ENCODE data around the gene OTUD6A. TPM values are rescaled to one million over a fixed set of nuclear protein-coding genes. Genes with fewer than 3 reads are reported as not detected.

OTUD6A gene
- total RNA-seq (ENCODE audit: insufficient read depth, low replicate concordance) = not detected

GRCh38 chrX:70062076-70062475 lies at the start of gene OTUD6A:
Gene OTUD6A, plus strand, starts transcription at chrX:70062457. Its CDS starts 68 bp downstream, at chrX:70062525.
- DNase-seq (ENCODE audit: low spot score) = no peak

DNA sequence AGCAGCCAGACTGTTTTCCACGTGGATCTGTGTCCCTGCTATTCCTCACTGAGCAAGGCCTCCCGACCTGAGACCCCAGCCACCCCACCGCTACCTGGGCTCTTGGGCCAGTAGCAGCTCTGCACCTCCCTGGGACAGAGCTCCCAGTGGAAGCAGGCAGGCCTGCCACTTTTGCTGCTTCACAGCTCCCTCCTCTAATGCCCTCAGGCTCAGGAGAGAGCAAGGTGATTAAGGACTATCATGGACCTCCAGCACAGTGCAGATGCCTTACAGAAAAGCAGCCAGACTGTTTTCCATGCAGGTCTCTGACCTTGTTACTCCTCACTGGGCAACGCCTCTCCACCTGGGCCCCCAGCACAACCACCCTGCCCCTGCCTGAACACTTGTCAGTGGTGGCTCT lies 49.5 kb upstream of the OTUD6A start:
- DNase-seq (ENCODE audit: low spot score) = no peak

GRCh38 chrX:70013466-70014381 lies 48.5 kb upstream of the OTUD6A start:
- peak; percentile 51 for DNase-seq (ENCODE audit: low spot score)

DNA sequence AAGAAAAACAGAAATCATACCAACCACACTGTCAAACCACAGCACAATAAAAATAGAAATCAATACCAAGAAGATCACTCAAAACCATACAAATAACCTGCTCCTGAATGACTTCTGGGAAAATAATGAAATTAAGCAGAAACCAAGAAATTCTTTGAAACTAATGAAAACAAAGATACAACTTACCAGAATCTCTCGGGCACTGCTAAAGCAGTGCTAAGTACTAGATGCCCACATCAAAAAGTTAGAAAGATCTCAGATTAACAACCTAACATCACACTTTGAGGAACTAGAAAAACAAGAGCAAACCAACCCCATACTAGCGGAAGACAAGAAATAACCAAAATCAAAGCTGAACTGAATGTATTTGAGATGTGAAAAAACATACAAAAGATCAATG lies 45.7 kb upstream of the OTUD6A start:
- DNase-seq (ENCODE audit: low spot score) = no peak

DNA sequence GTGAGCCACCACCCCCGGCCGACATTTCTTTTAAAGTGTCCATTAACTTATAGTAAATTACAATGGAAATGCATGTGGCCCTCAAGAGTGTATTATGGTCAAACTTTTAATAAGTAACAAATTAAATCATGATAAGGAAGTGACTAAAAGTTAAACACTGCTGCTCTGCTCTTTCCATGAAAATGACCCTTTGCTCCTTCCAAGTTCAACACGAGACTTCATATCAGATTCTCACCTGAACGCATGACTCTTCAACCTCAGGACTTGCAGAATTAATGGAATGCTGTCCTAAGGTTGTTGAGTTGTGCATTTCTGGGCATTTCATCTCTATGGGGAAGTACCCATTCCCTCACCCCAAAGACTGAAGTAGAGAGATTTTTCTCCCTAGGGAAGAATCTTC lies 39.6 kb upstream of the OTUD6A start:
- DNase-seq (ENCODE audit: low spot score) = no peak

- peak; percentile 84 for DNase-seq (ENCODE audit: low spot score)
These were observed 36.8 kb upstream of the OTUD6A start for GRCh38 chrX:70025464-70025863.

DNA sequence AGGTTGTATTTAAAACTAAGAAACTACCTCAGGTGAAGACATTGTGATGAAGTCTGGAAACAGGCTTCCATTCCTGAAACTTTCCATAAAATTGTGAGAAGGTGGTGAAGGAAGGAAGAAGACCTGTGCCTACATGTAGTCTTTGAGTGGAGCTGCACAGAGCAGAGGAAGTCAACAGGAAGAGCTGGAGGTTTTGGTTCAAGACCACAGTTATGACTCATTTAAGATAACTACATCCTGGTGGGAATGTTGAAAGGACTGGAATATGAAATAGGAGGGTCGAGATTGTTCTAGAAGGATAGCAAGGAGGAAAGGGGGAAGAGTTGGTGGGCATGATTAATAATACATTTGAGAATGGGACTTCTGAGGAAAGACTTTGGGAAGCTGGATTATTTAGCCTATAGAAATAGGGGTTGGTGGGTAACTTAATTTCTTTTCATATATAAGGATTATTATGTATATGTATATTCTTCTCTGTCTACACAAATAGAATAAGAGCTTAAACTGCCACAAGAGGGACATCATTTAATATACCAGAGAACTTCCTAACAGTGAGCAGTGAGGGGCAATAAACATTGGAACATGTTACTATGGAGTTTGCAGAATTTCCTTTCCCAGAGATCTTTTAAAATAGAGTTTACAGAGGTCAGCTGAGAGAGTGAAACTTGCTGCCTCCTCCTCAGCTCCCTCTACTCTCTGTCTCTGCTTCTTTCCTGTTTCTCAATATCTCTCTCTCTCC lies 36.0 kb upstream of the OTUD6A start:
- no peak for DNase-seq (ENCODE audit: low spot score)

DNA sequence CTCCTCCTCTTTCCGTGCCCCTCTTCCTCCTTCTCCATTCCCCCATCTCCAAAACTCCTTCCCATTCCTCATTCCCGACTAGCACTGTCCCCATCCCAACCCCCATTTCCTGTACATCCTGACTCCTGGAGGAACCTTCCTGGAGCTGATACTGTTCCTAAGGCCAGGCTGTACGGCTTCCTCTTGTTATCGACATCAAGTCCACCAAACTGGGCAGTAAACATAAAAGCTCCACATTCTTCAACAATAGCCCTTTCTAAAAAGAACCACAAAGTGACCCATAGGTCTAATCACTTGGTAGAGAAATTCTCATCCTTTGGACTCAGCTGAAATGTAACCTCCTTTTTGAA lies 35.4 kb upstream of the OTUD6A start:
- no peak for DNase-seq (ENCODE audit: low spot score)

DNA sequence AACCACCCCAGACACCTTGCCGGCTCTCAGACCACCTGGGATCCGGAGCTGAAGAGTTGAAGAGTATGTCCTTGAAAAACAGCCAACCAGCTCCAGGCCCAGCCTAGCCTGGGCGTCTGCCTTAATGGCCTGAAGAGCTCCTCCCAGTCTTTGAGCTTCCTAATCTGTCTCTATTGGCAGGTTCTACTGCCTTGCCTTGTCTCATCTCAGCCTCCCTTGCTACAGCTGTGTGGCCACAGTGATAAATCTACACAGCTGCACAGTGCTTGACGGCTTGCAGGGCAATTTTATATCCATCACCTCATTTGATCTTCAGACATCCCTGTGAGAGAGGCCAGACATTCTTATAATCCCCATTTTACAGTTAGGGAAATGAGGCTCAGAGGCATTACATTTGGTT lies 32.4 kb upstream of the OTUD6A start:
- DNase-seq (ENCODE audit: low spot score) = peak; percentile 82

DNA sequence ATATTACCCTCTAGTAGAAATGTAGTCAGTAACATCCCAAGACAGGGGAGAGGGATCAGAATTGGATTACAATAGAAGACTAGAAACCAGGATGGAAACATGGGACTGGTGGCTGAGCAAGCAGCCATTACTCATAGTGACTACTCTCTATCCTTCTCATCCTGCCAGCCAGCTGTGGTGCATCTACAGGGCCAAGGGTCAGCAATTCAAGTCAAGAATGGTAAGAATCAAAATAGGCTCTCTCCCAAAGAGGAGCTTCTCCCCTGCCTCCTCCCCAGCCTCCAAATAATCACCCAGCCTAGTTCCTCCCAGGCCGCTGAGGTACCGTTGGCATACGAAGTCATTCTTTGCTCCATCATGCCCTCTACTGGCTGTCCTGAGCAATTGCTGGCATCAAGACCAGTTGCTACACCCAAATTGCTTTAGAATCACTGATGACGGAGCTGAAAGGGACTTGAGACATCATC lies 31.9 kb upstream of the OTUD6A start:
- peak; percentile 56 for DNase-seq (ENCODE audit: low spot score)

GRCh38 chrX:70032792-70033191 lies 29.5 kb upstream of the OTUD6A start:
- peak; percentile 55 for DNase-seq (ENCODE audit: low spot score)

DNA sequence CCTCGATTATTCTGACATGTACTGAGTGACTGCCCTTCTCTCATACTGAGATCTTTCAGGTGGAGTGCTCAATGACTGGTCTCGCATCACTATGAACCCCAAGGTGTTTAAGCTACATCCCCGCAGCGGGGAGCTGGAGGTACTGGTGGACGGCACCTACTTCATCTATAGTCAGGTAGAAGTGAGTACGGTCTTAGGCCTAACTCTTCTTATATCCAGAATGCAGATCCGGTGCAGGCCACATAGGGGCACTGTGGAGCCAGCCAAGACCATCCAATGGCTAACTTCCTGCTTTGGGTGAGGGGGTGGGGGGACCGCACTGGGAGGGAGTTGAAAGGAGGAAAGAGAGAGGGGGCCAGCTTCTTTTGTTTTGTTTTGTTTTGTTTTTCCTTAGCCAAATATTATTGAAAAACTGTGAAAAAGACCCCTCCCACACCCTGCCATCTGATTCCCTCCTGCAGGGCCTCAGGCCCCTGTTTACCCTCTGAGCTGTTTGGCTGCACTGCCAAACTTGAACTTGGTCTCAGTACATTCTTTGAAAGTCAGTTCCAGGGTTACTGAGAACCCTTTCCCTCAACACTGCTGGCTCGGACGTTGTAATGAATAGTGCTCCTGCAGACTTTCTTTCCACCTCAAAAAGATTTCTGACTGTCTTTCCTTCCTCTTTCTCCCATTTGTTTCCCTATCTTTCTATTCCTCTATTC lies 28.8 kb upstream of the OTUD6A start:
- no peak for DNase-seq (ENCODE audit: low spot score)

DNA sequence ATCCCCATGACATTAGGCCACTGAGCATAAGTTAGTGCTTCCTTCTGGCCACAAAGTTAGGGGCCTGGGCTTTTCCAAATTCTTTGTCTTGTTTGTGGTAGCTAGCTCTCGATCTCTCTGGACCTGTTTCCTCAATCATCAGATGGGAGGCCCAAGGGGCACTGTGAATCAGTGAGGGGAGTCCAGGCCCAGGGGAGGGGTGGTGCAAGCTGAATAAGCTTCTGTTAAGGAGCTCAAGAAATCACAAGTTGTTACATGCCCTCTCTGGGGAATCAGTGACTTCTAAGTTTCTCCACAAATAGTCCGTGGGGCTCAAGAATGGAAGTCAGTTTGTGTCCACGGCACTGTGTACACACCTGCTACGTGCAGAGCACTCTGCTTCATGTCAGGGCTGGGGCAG lies 27.6 kb upstream of the OTUD6A start:
- DNase-seq (ENCODE audit: low spot score) = no peak

DNA sequence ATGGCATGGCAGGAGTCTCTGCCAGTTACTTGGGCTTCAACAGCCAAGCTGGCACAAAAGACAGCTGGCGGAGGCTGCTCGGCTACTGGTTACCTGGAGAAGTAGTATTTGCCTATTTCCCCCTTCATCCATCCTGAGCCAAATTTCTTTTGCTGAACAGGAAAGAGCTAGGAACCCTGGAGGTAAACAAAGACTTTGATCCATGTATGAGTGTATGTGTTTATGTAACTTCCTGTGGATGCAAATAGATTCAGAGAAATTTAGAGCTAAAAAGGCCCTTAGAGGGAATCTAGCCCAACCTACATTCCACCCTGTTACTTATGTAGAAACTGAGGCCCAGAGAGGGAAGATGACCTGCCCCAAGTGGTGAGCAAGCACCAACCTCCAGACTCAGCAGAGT lies 23.7 kb upstream of the OTUD6A start:
- DNase-seq (ENCODE audit: low spot score) = no peak

DNA sequence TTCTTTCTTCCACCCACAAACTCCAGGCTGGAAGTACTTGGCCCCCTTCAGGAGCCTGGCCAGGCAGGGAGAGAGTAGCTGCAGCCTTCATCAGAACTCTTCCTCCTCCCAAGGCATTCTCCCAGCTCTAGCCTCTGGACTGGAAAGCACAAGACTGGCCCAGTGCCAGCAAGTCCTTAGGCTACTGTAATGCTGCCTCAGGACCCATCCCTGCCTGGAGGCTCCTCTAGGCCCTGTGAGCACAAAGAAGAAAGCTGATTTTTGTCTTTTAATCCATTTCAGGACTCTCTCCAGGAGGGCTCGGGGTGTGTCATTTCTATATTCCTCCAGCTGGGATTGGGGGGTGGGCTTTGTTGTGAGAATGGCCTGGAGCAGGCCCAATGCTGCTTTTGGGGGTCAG lies 23.3 kb upstream of the OTUD6A start:
- no peak for DNase-seq (ENCODE audit: low spot score)

DNA sequence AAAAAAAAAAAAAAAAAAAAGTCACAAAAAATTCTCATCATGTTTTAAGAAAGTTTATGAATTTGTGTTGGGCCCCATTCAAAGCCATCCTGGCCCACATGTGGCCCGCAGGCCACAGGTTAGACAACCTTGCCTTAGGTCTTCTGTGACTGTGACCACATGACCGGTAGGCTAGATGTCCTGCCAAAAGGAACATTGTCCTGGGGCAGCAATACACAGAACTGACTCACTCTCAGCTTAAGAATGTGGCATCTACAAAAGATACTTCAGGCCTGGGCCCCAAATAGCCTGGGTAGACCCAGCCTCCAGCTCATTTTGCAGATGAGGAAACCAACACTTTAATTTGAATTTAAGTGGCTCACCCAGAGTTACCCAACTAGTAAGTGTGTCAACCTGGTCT lies 22.5 kb upstream of the OTUD6A start:
- DNase-seq (ENCODE audit: low spot score) = no peak

DNA sequence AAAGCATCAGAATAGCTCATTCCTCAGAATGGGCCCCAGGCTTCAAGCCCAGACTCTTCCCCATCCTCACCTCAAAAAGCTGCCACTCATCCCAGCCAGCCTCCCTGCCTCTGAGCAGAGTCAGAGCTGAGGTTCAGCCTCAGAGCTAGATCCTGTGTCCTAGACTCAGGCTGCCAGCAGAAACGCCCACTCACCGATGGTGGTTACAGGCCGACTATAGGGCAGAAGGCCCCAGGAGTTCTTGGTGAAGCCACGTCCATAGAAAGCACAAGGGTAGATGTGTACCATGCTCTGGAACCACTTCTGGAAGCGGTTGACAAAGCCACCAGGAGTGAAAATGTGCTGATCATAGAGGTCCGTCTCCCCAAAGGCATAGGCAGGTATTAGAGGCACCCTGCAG lies 20.3 kb upstream of the OTUD6A start:
- no peak for DNase-seq (ENCODE audit: low spot score)

- no peak for DNase-seq (ENCODE audit: low spot score)
These were observed 19.6 kb upstream of the OTUD6A start for GRCh38 chrX:70042399-70043371.

DNA sequence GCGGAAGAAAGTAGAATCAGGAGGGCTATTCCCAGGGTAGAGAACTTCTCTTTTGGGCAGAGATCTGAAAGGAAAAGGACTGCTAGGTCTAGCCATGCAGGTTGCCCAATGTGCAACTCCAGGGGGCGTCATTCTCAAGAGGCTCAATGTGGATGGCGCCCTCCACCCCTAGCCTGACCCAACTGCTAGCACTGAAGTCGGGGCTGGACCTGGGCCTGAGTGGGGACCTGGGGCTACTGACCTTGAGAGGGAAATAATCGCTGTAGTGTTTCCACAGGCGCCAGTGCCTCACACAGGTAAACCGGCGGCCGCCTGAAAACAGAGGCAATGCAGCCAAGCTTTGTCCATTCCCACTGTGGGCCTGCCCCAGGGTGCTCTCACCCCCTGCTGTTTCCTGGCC lies 18.6 kb upstream of the OTUD6A start:
- DNase-seq (ENCODE audit: low spot score) = no peak

- DNase-seq (ENCODE audit: low spot score) = no peak
These were observed 17.6 kb upstream of the OTUD6A start for GRCh38 chrX:70044541-70045245.
